GM21723 (cell line): ENCODE results near the gene BRCA1.

ENCODE experiments used
- ATAC-seq: cut with Tn5 transposase; IDR thresholded peaks from one replicate; pipeline ENCODE4 v1.9.1; 2021; ENCODE audit warnings: mild to moderate bottlenecking, moderate library complexity; ENCODE audit not compliant: unreplicated experiment

The BRCA1 gene

GRCh38 chr17:43025766-43026537, 99.2 kb downstream of the BRCA1 start:
- ATAC-seq = no peak

DNA sequence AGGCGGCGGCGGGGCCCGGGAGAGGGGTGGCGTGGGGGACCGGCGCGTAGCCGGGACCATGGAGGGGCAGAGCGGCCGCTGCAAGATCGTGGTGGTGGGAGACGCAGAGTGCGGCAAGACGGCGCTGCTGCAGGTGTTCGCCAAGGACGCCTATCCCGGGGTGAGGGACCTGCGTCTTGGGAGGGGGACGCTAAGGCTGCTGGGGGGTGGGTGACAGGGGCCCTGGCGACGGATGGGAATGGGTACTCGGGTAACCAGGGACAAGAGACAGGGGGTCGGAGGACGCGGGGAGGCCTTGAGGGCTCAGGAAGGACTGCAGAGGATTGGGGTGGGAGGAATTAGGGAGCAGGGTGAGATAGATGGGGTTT, 99.9 kb downstream of the BRCA1 start:
- ATAC-seq = no peak

- ATAC-seq = peak; percentile 50
Observed at GRCh38 chr17:43024407-43025289, 100.5 kb downstream of the BRCA1 start, which contains the start of gene RND2. Gene RND2, plus strand, starts transcription at chr17:43025231. Its CDS starts 117 bp downstream, at chr17:43025348.

- no peak for ATAC-seq
Observed at GRCh38 chr17:43021741-43022512, 103.2 kb downstream of the BRCA1 start, which contains the start of gene VAT1. Gene VAT1, minus strand, starts transcription at chr17:43022385. Its CDS starts 63 bp downstream, at chr17:43022322.

- no peak for ATAC-seq
Observed at GRCh38 chr17:43020789-43021740, 104.1 kb downstream of the BRCA1 start.

DNA sequence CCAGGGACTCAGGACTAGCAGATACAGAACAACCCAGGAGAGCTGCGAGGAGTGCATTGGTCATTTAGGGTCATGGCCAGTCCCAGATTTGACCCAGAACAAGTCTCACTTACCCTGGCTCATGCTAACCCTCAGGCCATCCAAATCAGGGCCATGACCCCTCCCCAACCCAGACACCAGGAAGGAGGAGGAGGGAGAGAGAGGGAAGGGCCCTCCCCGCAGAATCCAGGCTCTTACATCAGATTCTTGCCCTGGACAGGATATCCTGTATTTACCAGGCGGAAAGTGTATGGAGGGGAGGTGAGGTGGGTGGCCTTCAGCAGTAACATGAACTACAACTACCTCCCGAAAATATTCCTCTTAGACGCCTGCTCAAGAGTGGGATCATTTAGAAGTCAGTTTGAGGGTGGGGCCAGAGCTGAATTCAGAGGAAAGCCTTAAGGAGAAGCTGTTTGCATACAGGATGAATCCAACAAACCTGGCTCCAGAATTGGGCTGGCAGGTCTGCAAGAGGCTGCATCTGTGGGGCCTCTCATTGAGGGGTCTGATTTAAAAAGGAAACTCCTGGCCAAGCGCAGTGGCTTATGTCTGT, 105.0 kb downstream of the BRCA1 start:
- no peak for ATAC-seq

DNA sequence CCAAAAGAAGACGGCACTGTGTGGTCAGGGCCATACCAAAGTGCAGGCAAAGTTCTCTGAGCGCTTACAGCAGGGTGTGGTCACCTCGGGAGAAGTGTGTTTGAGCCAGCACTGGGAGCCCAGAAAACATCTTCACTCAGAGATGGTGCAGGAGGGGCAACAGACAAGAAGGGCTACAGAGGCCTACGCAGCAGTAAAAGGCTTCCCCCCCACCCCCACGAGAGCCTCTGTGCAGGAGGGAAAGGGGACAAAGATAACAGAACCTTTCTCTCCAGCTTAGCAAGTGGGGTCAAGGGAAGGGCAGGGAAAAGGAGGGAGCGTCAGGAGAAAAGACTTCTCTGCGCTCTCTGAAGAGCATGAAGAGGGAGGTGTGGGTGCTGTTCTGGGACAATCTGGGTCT, 105.7 kb downstream of the BRCA1 start:
- no peak for ATAC-seq

GRCh38 chr17:43018932-43019331, 106.2 kb downstream of the BRCA1 start:
- ATAC-seq = no peak

GRCh38 chr17:43018008-43018853, 106.9 kb downstream of the BRCA1 start:
- no peak for ATAC-seq

DNA sequence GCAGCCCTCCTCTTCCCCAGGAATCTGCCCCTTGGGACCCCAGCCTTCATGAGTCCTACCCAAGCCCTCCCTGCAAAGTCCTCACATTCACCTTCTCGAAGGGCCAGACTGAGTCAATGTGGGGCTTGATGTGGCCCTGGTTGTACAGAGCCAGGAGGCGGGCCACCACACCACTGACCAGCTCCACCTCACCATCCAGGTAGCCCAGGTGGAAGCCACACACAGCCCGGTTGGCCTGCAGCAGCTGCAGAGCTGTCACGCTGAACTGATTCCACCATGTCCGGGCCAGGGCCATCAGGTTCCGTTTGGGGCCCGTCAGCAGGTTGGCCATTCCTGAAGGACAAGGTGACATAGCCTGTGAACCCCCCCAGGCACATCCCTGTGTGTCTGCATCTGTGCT, 108.9 kb downstream of the BRCA1 start:
- ATAC-seq = no peak

GRCh38 chr17:43015579-43015978, 109.6 kb downstream of the BRCA1 start:
- ATAC-seq = no peak

DNA sequence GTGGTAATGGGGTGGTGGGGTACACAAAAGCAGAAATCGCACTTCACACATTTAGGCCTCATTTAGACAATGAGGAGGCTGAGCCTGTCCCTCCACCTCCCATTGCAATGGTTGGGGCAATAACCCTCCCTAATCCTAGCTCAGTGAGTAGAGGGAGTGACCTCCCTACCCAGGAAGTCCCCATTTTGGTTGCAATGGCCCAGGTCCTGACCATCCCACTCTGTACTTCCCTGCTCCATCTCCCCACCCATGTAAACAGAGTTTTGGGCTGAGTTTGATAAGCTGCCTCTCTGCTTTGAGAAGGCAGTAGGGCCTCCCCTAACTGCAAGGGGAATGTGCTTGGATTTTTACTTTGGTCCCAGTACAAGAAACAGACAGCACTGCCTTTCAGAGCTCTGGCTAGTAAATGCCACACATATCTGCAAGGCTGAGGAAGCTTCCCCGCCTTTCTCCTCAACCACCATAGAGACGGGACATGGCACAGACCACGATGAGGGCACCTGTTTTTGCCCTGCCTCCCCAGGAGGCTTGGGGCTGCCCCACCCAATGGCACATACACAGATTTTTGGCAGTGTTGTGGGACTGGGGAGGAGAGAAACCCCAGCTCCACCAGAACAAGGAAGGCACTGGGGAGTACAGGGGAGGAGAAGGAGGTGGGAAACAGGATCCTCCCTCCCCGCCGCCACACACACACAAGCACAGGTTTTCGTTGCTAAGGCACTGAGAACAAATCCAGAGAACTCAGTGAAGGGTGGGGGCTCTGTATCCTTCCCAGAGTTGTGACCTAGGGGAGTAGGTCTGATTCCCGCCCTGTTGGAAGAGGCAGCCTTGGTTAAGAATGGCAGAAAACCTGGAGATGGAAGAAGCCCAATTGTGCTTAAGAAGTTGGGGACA, 110.3 kb downstream of the BRCA1 start:
- ATAC-seq = no peak

GRCh38 chr17:43014020-43014648, 111.0 kb downstream of the BRCA1 start:
- ATAC-seq = no peak

DNA sequence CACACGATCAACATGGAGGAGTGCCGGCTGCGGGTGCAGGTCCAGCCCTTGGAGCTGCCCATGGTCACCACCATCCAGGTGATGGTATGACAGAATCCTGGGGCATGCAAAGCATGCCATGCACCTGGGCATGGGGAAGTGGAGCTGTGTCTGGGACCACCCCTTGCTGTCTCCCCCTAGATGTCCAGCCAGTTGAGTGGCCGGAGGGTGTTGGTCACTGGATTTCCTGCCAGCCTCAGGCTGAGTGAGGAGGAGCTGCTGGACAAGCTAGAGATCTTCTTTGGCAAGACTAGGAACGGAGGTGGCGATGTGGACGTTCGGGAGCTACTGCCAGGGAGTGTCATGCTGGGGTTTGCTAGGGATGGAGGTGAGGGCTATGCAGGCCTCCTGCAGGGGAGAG, 111.9 kb downstream of the BRCA1 start:
- ATAC-seq = no peak

- ATAC-seq = no peak
Observed at GRCh38 chr17:43011728-43012472, 113.3 kb downstream of the BRCA1 start.

DNA sequence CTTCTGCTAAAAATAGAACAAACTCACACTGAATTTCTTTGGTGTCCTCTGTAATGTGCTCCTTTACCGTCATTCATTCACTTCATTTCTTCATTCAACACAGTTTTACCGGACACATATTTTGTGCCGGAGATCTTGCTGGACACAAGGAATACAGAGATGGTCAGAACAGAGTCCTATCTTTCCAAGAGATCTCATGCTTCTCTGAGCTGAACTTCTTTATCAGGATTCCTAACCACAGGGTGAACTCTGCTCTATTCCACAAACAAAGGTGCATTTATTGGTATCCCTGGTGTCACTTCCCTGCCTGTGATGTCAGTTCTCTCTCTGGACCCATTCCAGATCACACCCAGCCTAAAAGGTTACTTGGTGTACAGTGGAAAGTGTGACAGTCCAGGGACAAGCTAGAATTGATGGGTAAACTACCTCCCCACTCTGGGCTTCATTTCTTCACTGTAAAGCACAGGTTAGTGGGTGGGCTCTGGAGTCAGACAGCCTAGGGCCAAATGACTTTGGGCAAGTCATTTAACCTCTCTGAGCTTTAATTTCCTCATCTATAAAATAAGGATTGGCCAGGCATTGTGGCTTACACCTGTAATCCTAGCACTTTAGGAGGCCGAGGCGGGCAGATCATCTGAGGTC, 114.4 kb downstream of the BRCA1 start:
- no peak for ATAC-seq
